ENCODE data around the gene APLP2. TPM values are rescaled to one million over a fixed set of nuclear protein-coding genes. Genes with fewer than 3 reads are reported as not detected.
A peak's percentile ranks its signal among the peaks of the same experiment; 100 is the strongest.

The APLP2 gene
- total RNA-seq, 1 experiment from 2014 or later: 345 TPM

GRCh38 chr11:130146796-130147195 lies 77.1 kb downstream of the APLP2 start:
- peaks cover 36% of the 10 kb centered on the region for H3K36me3 Mint-ChIP-seq
- CTCF ChIA-PET: interaction anchor here (0.6 to 3.7 kb wide), 39 partner anchors 9 to 293 kb away, joined by 3 to 96 read pairs (median 5); partner anchors contain the start of genes NFRKB, PRDM10, ST14 and ZBTB44
- ATAC-seq: no peak
- POLR2A ChIA-PET: interaction anchor here (0.6 to 2.3 kb wide), 8 partner anchors 13 to 369 kb away, joined by 3 to 10 read pairs (median 4); partner anchors contain the start of genes APLP2, PRDM10 and ST14
- no peaks in the 10 kb centered on the region for H3K9me3 Mint-ChIP-seq
- H3K4me3 Mint-ChIP-seq: no peak overlapping the region
- H3K27ac Mint-ChIP-seq: peak overlapping the region; percentile 98
- H3K27me3 Mint-ChIP-seq (ENCODE audit: low read depth): no peaks in the 10 kb centered on the region
- peaks cover 26% of the 10 kb centered on the region for H3K4me1 Mint-ChIP-seq
- no peak for DNase-seq (ENCODE audit: low spot score)
- TF ChIP-seq ZNF317 (CRISPR knock-in tag; IDR thresholded peaks at IDR 0.05; ENCODE audit: borderline replicate concordance, low read depth) (no peak), ZNF416 (CRISPR knock-in tag; IDR thresholded peaks at IDR 0.05) (no peak), SMAD3 (CRISPR knock-in tag; IDR thresholded peaks at IDR 0.05; ENCODE audit: borderline replicate concordance) (no peak), NR2C2 (CRISPR knock-in tag; IDR thresholded peaks at IDR 0.05) (no peak), MYBL2 (CRISPR knock-in tag; IDR thresholded peaks at IDR 0.05) (no peak), USF2 (CRISPR knock-in tag; IDR thresholded peaks at IDR 0.05) (no peak), STAT6 (CRISPR knock-in tag; conservative IDR thresholded peaks at IDR 0.05; ENCODE audit: low read depth) (no peak), ATF1 (CRISPR knock-in tag; IDR thresholded peaks at IDR 0.05) (no peak), ATF6 (CRISPR knock-in tag; IDR thresholded peaks at IDR 0.05) (no peak)

GRCh38 chr11:130148796-130149326 lies 79.2 kb downstream of the APLP2 start:
- no peak overlapping the region for H3K4me3 Mint-ChIP-seq
- no peaks in the 10 kb centered on the region for H3K27me3 Mint-ChIP-seq (ENCODE audit: low read depth)
- POLR2A ChIA-PET: no interaction called here
- H3K27ac Mint-ChIP-seq: no peak overlapping the region
- H3K9me3 Mint-ChIP-seq: no peaks in the 10 kb centered on the region
- CTCF ChIA-PET: no interaction called here
- DNase-seq (ENCODE audit: low spot score) (no peak), ATAC-seq (no peak)
- H3K4me1 Mint-ChIP-seq: peaks cover 26% of the 10 kb centered on the region
- H3K36me3 Mint-ChIP-seq: peaks cover 22% of the 10 kb centered on the region
- TF ChIP-seq NR3C1 (CRISPR knock-in tag; conservative IDR thresholded peaks at IDR 0.05; ENCODE audit: low read depth) (no peak), ZBTB21 (CRISPR knock-in tag; IDR thresholded peaks at IDR 0.05; ENCODE audit: borderline replicate concordance) (no peak), FOXP4 (CRISPR knock-in tag; IDR thresholded peaks at IDR 0.05) (no peak), ZNF317 (CRISPR knock-in tag; IDR thresholded peaks at IDR 0.05; ENCODE audit: borderline replicate concordance, low read depth) (no peak), ARID4B (CRISPR knock-in tag; IDR thresholded peaks at IDR 0.05; ENCODE audit: borderline replicate concordance) (no peak), ZMAT4 (CRISPR knock-in tag; IDR thresholded peaks at IDR 0.05) (no peak), NFATC4 (CRISPR knock-in tag; IDR thresholded peaks at IDR 0.05) (no peak), ETV6 (CRISPR knock-in tag; IDR thresholded peaks at IDR 0.05) (no peak), PRDM15 (CRISPR knock-in tag; IDR thresholded peaks at IDR 0.05) (no peak), GABPB1 (CRISPR knock-in tag; IDR thresholded peaks at IDR 0.05) (no peak)

Data from WTC11 (cell line).